NCI-H146 treated with DMSO at 0.1 percent for 48 hours (cell line): Measurements from ENCODE around the gene PLA2G2D.

ENCODE experiments used
- DNase-seq: peaks from one replicate; lab custom pipeline; 2025; ENCODE audit not compliant: unreplicated experiment; lab: John Stamatoyannopoulos, UW

The PLA2G2D gene

GRCh38 chr1:20089328-20090077 lies 29.8 kb downstream of the PLA2G2D start:
- no peak for DNase-seq

- no peak for DNase-seq
Observed at GRCh38 chr1:20087668-20088067, 31.7 kb downstream of the PLA2G2D start.

GRCh38 chr1:20086800-20087199 lies 32.5 kb downstream of the PLA2G2D start:
- no peak for DNase-seq

GRCh38 chr1:20083178-20083944 lies 36.0 kb downstream of the PLA2G2D start:
- DNase-seq = no peak

- no peak for DNase-seq
Observed at GRCh38 chr1:20082772-20083171, 36.6 kb downstream of the PLA2G2D start.

- no peak for DNase-seq
Observed at GRCh38 chr1:20081353-20081810, 38.0 kb downstream of the PLA2G2D start.

- DNase-seq = no peak
Observed at GRCh38 chr1:20080441-20081352, 38.6 kb downstream of the PLA2G2D start.

- no peak for DNase-seq
Observed at GRCh38 chr1:20079661-20080305, 39.6 kb downstream of the PLA2G2D start.

GRCh38 chr1:20078711-20079110 lies 40.6 kb downstream of the PLA2G2D start:
- no peak for DNase-seq

GRCh38 chr1:20078171-20078651 lies 41.1 kb downstream of the PLA2G2D start:
- DNase-seq = no peak

- no peak for DNase-seq
Observed at GRCh38 chr1:20076710-20077461, 42.5 kb downstream of the PLA2G2D start.

- no peak for DNase-seq
Observed at GRCh38 chr1:20076223-20076622, 43.1 kb downstream of the PLA2G2D start.

- no peak for DNase-seq
Observed at GRCh38 chr1:20075345-20075744, 44.0 kb downstream of the PLA2G2D start.

GRCh38 chr1:20074725-20075171 lies 44.6 kb downstream of the PLA2G2D start:
- DNase-seq = no peak

- no peak for DNase-seq
Observed at GRCh38 chr1:20074055-20074724, 45.1 kb downstream of the PLA2G2D start.

- no peak for DNase-seq
Observed at GRCh38 chr1:20073256-20073655, 46.1 kb downstream of the PLA2G2D start.

GRCh38 chr1:20072771-20073170 lies 46.6 kb downstream of the PLA2G2D start:
- DNase-seq = no peak

GRCh38 chr1:20071416-20071815 lies 47.9 kb downstream of the PLA2G2D start:
- no peak for DNase-seq

- DNase-seq = no peak
Observed at GRCh38 chr1:20070357-20070756, 49.0 kb downstream of the PLA2G2D start.
